Measurements from ENCODE around the gene UBXN7.
"Not testable (repeated sequence)": the region's sequence is repeated elsewhere in the genome, so short reads cannot be mapped to it uniquely, and the experiment has no call there.

The UBXN7 gene

DNA sequence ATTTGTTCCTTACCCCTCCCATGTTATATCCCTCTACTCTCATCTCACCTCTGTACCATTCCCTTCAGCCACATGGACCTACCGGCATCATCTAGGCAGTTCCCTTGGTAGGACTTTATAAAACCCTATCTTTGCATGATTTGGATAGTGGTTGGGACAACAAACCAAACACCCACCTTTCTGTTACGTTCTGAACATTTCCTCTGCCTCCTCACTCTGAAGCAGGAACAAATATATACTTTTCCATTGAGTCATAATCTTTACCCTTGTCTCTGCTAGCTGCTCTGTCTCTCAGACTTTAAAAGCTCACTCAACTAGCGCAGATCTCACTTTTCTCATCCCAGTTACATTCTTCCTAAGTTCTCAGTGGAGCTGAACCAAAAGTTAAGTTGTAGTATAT, 17.8 kb downstream of the UBXN7 start:
- DNase-seq = no peak

DNA sequence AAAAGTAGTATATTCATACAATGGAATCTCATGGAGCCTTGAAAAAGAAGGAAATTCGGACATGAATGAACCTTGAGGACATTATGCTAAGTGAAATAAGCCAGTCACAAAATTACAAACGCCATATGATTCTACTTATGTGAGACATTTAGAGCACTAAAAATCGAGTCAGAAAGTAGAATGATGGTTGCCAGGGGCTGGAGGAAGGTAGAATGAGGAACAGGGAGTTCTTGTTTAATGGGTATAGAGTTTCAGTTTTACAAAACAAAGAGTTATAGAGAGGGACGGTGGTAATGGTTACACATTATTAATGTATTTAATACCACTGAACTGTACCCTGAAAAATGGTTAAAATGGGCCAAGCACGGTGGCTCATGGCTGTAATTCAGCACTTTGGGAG, 19.5 kb downstream of the UBXN7 start:
- DNase-seq = no peak

DNA sequence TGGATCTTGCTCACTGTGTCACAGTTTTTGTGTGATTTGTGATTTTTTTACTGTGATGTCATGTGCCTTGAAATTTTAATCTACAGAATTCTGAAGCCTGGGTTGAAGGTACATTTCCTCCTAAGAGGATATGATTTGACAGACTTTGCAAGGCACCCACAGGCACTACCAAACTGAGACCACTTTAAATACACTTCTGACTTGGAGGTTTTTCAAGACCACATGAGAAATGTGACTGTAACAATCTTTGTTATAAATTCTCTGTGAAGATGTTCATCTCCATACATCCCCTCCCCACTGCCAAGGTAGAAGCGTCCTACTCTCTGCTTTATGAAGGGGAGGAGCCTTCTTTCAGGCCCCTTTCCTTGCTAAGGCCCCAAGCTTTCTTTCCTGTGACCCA, 22.8 kb downstream of the UBXN7 start:
- no peak for DNase-seq

DNA sequence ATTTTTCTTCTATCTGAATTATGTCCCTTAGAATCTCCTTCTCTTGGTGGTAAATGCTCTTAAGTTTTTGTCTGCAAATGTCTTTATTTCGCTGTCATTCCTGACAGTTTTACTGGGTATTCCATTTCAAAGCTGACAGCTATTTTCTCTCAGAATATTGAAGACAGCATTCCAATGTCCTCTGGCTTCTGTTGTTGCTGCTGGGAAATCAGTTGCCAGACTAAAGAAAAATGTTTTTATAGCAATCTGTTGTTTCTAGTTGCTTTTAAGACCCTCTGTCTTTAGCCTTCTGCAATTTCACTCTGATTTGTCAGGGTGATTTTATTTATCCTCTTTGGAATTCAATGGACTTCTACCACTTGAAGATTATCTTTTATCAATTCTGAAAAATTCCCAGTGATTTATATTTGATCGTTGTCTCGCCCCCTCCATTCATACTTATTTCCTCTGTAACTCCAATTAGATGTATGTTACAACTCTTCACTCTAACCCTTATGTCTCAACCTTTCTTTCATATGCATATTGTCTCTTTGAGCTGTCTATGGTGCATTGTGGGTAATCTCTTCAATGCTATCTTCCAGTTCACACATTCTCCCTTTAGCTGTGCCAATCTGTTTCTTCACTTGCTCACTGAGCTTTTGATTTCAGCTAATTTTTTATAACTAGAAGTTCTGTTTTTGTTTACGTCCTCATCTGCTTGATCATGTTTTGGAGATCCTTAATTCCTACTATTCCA, 23.5 kb downstream of the UBXN7 start:
- DNase-seq = no peak

DNA sequence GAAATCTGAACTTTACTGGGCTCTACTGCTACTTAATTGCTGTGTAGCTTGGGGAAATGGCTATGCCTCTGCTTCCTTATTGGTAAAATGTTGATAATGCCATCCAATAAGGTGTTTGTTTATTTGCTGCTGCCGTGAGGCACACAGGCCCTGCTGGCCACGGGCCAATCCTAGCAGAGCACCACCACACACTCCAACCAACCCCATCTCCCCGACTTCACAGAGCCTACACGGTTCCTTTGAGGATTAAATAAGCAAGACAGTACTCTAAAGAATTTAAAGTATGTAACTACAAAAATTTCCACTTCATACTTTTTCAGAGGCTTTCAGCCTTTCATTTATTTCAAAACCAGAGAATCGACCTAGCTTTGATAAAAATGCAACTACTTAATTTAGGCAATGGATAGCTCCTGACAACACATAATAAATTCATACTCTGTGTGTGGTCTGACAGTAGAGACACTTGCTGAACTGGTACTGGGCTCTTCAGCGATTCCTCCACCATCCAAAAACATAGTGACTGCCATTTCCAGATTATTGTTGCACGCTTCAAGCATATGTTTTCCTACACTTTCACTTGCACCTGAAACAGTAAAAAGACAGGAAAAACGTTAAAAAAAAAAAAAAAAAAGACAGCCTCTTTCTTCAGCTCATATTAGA, 25.3 kb downstream of the UBXN7 start:
- no peak for DNase-seq

DNA sequence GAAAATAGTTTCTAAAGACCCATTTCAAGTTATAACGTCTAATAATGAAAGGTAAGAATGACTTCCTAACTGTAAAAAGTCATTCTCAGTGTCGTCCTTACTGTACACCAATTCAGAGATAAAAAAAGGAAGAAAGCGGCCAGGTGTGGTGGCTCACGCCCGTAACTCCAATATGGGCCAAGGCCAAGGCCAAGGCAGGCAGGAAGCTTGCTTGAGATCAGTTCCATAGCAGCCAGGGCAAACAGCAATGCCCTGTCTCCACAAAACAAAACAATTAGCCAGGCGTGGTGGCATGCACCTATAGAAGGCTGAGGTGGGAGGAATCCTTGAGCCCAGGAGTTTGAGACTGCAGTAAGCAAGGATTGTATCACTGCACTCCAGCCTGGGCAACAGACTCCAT, 31.9 kb downstream of the UBXN7 start:
- DNase-seq = no peak

DNA sequence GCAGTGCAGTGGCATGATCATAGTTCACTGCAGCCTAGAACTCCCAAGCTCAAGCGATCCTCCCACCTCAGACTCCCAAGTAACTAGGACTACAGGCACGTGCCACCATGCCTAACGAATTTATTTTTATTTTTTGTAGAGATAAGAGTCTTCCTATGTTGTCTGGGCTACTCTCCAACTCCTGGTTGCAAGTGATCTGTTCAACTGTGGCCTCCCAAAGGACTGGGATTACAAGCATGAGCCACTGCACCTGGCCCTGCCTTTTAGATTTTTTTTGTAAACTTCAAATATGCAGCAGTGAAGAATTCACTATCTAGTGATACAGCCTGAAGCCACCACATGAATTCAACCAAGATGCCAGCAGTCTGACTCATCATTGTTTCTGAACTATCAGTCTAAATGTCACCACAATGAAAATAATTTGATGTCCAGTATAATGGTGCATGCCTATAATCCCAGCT, 32.7 kb downstream of the UBXN7 start:
- no peak for DNase-seq

DNA sequence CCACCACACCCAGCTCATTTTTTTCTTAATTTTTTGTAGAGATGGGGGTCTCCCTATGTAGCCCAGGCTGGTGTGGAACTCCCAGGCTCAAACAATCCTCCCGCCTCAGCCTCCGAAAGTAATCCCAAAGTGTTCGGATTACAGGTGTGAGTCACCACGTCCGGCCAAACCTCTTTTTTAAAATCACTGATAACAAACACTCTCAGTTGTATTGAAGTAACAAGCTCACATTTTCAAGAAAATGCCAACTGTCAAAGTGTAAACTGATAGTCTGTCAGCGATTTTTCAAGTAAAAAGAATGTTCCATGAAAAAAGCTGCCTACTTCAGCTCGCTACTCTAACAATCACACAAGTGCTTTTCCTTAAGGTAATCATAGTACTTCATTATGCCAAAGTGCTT, 33.4 kb downstream of the UBXN7 start:
- no peak for DNase-seq

DNA sequence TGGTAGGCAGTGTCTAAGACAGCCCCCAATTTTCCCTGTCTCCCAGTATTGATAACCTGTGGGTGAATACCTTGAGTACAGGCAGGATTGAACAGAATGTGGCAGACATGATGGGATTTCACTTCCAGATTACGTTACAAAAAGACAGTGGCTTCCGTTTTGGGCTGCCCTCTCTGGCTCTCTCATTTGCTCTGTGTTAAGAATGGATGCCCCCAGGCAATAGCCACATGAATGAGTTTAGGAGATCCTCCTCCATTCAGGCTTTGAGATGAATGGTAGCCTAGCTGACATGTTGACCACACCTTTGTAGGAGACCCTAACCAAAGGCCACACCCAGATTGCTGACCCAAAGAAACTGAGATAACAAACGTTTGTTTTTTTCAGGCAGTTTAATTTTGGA, 34.3 kb downstream of the UBXN7 start:
- DNase-seq = no peak

DNA sequence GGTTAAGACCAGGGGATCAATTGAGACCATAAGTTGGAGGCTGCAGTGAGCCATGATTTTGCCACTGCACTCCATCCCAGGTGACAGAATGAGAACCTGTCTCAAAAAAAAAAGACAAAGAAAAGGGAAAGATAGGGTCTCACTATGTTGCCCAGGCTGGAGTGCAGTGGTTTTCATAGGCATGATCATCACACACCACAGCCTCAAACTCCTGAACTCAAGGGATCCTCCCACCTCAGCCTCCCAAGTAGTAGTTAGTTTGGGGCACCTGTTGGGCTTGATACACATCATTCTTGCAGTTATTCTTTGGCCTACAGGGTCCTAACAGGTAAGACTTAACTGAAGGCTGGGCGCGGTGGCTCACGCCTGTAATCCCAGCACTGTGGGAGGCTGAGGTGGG, 42.1 kb downstream of the UBXN7 start:
- no peak for DNase-seq

DNA sequence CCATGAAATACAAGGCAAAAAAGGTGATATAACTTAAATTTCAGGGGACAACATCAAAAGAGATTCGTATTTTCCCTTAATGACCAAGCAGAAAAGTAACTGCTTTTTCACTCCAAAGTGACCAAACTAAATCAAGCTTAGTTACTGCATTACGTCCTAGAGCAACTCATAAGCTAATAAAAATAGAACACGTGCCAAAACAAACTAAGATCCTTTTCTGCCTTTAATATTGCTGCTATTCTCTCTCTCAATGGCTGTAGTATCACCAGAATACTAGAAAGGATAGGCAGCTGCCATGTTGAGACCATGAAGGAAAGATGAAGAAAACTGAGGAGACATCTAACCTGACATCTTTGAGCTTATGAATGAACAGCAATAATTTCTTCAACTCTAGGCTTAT, 43.3 kb downstream of the UBXN7 start:
- DNase-seq = no peak

DNA sequence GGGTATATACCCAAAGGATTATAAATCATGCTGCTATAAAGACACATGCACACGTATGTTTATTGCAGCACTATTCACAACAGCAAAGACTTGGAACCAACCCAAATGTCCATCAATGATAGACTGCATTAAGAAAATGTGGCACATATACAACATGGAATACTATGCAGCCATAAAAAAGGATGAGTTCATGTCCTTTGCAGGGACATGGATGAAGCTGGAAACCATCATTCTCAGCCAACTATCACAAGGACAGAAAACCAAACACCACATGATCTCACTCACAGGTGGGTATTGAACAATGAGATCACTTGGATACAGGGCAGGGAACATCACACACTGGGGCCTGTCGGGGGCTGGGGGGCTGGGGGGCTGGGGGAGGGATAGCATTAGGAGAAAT, 44.3 kb downstream of the UBXN7 start:
- not testable (repeated sequence) for DNase-seq

DNA sequence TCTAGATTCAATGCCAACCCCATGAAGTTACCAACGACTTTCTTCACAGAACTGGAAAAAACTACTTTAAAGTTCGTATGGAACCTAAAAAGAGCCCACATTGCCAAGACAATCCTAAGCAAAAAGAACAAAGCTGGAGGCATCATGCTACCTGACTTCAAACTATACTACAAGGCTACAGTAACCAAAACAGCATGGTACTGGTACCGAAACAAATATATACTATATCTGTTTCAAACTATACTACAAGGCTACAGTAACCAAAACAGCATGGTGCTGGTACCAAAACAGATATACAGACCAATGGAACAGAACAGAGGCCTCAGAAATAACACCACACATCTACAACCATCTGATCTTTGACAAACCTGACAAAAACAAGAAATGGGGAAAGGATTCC, 45.4 kb downstream of the UBXN7 start:
- DNase-seq = not testable (repeated sequence)

DNA sequence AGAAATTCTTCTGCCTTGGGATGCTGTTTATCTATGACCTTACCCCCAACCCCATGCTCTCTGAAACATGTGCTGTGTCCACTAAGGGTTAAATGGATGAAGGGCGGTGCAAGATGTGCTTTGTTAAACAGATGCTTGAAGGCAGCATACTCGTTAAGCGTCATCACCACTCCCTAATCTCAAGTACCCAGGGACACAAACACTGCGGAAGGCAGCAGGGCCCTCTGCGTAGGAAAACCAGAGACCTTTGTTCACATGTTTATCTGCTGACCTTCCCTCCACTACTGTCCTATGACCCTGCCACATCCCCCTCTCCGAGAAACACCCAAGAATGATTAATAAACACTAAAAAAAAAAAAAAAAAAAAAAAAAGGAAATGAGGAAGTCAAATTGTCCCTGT, 46.2 kb downstream of the UBXN7 start:
- DNase-seq = not testable (repeated sequence)

DNA sequence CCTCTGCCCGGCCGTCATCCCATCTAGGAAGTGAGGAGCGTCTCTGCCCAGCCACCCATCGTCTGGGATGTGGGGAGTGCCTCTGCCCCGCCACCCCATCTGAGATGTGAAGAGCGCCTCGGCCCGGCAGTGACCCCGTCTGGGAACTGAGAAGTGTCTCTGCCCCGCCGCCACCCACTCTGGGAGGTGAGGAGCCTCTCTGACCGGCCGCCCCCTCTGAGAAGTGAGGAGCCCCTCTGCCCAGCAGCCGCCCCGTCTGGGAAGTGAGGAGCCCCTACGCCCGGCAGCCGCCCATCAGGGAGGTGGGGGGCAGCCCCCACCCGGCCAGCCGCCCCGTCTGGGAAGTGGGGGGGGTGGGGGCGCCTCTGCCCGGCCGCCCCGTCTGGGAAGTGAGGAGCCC, 46.8 kb downstream of the UBXN7 start:
- not testable (repeated sequence) for DNase-seq

DNA sequence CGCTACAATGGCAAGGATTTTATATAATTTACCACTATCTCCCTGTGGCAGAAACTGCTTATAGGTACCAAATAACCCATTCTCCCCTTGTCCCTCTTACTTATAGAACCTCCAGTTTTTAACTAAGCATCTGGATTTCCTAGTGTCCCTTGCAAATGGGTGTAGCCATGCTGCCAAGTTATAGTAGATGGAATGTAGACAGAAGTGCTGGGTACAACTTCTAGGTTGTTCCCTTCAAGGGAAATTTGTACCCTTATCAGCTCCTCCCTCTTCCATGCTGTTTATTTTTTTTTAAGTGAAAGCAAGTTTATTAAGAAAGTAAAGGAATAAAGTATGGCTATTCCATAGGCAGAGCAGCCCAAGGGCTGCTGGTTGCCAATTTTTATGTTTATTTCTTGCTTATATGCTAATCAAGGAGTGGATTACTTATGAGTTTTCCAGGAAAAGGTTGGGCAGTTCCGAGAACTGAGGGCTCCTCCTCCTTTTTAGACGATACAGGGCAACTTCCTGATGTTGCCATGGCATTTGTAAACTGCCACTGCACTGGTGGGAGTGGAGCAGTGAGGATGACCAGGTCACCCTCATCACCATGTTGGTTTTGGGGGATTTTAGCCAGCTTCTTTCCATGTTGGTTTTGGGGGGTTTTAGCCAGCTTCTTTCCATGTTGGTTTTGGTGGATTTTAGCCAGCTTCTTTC, 53.9 kb downstream of the UBXN7 start:
- DNase-seq = no peak

DNA sequence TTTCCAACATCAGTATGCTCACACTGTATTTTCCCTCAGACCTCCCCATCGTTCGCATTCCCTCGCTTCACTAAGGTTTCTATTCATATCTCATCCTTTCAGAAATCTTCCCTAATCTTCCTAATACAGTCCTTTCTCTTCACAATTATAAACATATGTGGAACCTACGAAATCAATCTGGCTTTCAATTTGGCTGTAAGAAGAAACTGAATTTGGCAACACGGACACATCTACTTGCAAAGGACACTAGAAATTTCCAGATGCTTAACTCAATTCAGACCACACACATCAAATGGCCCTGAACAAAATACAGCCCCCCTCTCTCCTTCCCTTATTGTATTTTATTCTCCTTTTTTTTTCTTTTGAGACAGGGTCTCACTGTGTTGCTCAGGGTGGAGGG, 54.9 kb downstream of the UBXN7 start:
- no peak for DNase-seq

DNA sequence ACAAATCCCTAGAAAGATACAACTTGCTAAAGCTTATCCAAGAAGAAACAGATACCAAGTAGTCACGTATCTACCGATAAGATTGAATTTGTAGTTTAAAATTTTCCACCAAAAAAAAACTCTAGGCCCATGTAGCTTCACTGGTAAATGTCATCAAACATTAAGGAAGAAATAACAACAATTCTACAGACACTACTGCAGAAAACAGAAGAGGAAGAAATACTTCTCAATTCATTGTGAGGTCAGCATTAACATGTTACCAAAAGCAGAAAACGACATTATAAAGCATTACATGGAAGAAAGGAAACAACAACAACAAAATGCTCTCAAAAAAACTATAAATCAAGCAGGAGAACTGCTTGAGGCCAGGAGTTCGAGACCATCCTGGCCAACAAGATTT, 66.5 kb downstream of the UBXN7 start:
- no peak for DNase-seq

DNA sequence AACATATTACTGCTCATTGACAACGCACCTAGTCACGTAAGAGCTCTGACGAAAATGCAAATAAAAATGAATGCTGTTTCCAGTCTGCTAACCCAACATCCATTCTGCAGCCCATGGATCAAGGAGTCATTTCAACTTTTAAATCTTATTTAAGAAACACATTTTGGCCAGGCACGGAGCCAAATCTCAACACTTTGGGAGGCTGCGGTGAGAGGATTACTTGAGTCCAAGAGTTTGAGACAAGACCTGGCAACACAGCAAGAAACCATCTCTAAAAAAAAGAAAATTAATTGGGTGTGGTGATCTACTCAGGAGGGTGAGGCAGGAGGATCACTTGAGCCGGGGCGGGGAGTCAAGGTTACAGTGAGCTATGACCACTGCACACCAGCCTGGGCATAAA, 71.6 kb downstream of the UBXN7 start:
- DNase-seq = no peak

DNA sequence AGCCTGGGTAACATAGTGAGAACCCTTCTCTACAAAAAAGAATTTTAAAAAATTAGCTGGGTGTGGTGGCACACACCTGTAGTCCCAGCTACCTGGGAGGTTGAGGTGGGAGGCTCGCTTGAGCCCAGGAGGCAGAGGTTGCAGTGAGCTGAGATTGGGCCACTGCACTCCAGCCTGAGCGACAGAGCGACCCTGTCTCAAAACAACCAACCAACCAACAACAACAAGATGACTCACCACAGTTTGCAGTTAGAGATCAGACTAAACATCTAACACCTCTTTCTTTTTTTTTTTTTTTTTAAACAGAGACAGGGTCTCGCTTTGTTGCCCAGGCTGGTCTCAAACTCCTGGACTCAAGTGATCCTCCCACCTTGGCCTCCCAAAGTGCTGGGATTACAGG, 73.7 kb downstream of the UBXN7 start:
- DNase-seq = not testable (repeated sequence)

DNA sequence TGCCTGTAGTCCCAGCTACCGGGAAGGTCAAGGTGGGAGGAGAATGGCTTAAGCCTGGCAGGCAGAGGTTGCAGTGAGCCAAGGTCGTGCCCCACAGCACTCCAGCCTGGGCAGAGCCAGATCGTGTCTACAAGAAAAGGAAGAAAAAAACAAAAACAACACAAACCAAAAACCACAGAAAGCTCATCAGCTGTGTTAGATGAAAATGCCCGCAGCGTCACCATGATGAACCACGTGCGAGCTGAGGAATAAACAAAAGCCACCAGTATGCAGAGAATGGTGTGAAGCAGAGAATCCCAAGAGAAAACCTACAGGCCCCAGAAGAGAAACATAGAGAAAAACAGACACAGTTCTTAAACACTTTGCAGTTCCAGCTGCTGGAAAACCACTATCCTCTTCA, 74.3 kb downstream of the UBXN7 start:
- DNase-seq = no peak

DNA sequence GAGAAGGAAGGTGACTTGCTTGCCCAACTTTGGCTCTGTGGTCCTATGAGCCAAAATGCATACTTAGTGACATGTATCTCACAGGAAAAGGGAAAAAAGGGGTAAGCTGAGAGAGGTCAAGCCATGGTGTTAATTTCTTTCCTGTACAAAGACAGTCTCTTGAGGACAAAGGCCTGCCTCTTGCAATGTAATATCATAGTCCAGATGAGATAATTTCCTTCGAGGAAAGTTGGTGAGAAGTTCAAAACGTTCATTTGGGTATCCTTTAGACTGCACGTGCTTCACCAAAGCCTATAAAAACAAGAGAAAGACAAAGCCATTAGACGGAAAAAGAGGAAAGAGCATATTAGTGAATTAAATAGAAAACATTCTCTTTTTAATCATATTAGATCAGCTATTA, 75.7 kb downstream of the UBXN7 start:
- no peak for DNase-seq

DNA sequence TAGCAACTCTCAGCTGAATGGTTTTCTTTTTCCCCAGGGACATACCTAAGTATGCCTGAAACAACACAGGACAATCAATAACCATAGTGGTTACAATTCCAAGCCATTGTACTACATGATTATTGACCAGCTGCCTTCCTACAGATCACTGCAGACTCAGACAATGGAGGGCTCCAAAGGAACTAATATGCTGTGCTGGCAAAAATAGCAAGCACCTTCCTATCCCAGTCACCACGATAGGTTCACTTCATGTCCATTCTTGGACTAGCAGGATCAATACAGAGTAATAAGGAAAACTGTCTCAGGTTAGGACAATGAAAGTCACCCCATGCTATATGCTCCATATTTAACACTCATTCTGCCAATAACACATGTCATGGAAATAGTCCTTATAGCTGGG, 76.6 kb downstream of the UBXN7 start:
- DNase-seq = no peak

DNA sequence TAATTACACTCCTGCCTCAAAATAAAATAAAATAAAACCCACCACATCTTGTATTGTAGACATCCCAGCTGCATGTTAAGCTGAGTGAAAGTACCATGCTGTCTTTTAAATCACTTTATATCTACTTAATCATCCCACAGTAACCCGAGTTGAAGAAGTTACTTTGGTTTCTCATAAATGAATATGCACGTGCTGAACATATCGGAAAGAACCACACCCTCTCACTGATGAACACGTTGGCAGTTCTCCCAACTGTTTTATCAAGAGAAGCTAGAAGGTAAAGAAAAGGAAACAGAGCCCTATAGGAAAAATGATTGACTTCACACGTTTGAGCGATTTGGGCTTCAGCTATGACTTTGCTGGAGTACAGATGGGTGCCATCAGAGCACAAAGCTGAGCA, 78.1 kb downstream of the UBXN7 start:
- no peak for DNase-seq

All from stimulated activated naive CD4-positive, alpha-beta T cell (primary cell).